ENCODE data around the gene SLC25A29. TPM values are rescaled to one million over a fixed set of nuclear protein-coding genes. Genes with fewer than 3 reads are reported as not detected.
"Not testable (repeated sequence)": the region's sequence is repeated elsewhere in the genome, so short reads cannot be mapped to it uniquely, and the experiment has no call there.

SLC25A29 gene
- total RNA-seq, 4 donors from 2014 or later: 29.7 to 72.2 (median 50.2) TPM

DNA sequence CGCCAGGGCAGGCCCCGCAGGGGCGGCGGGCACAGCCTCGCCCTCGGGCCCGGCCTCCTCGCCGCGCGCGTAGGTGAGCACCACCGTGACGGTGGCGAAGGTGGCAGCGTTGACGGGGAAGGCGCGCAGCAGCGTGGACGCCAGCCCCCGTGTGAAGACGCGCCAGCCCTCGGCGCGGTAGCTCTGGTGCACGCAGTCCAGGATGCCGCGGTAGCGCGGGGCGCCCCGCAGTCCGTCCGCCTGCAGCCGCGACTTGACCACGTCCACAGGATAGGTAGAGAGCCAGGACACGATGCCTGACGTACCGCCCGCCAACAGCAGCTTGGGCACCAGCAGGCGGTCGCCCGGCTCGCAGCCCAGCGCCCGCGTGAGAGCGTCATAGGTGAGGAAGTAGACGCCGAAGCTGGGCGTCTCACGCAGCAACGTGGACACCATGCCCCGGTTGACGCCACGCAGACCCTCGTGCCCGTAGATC, 13.9 kb downstream of the SLC25A29 start:
- DNase-seq (ENCODE audit: low spot score): no peak
- no peak for ATAC-seq (ENCODE audit: low FRiP score)
- TF ChIP-seq, protein P1, sequence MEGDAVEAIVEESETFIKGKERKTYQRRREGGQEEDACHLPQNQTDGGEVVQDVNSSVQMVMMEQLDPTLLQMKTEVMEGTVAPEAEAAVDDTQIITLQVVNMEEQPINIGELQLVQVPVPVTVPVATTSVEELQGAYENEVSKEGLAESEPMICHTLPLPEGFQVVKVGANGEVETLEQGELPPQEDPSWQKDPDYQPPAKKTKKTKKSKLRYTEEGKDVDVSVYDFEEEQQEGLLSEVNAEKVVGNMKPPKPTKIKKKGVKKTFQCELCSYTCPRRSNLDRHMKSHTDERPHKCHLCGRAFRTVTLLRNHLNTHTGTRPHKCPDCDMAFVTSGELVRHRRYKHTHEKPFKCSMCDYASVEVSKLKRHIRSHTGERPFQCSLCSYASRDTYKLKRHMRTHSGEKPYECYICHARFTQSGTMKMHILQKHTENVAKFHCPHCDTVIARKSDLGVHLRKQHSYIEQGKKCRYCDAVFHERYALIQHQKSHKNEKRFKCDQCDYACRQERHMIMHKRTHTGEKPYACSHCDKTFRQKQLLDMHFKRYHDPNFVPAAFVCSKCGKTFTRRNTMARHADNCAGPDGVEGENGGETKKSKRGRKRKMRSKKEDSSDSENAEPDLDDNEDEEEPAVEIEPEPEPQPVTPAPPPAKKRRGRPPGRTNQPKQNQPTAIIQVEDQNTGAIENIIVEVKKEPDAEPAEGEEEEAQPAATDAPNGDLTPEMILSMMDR (IDR thresholded peaks at IDR 0.05): no peak

- ATAC-seq (ENCODE audit: low FRiP score) (no peak), DNase-seq (ENCODE audit: low spot score) (no peak)
- TF ChIP-seq, protein P1 (IDR thresholded peaks at IDR 0.05): no peak
Observed at GRCh38 chr14:100291305-100292075, 14.8 kb downstream of the SLC25A29 start.

- TF ChIP-seq, protein P1 (IDR thresholded peaks at IDR 0.05): no peak
- no peak for ATAC-seq (ENCODE audit: low FRiP score)
- no peak for DNase-seq (ENCODE audit: low spot score)
Observed at GRCh38 chr14:100290607-100291304, 15.5 kb downstream of the SLC25A29 start.

GRCh38 chr14:100289916-100290606, 16.2 kb downstream of the SLC25A29 start:
- ATAC-seq (ENCODE audit: low FRiP score) (no peak), DNase-seq (ENCODE audit: low spot score) (no peak)
- TF ChIP-seq, protein P1 (IDR thresholded peaks at IDR 0.05): no peak

GRCh38 chr14:100288382-100289185, 17.7 kb downstream of the SLC25A29 start:
- ATAC-seq (ENCODE audit: low FRiP score): no peak
- TF ChIP-seq, protein P1 (IDR thresholded peaks at IDR 0.05): no peak
- no peak for DNase-seq (ENCODE audit: low spot score)

GRCh38 chr14:100287998-100288295, 18.3 kb downstream of the SLC25A29 start:
- not testable (repeated sequence) for DNase-seq (ENCODE audit: low spot score); ATAC-seq (ENCODE audit: low FRiP score)
